Mammary epithelial cell (primary cell): Measurements from ENCODE around the gene SF3B4.

Experiments
- EZH2 ChIP-seq: IDR thresholded peaks from 2 replicates; pipeline ENCODE4 v1.6.1; 2012; ENCODE audit warnings: low read length, inconsistent platforms, borderline replicate concordance
- TF ChIP-seq, protein P1 (sequence below), 2 donors: IDR thresholded peaks in 1 of 2; conservative IDR thresholded peaks in 1 of 2; 2 replicates each; pipeline ENCODE4 v1.5.1; 2011 to 2012; ENCODE audit warnings: inconsistent platforms in 2 of 2, low read length in 2 of 2, mild to moderate bottlenecking in 2 of 2, control low read depth in 1 of 2, low read depth in 1 of 2; ENCODE audit not compliant: insufficient read depth in 1 of 2; ENCODE audit errors: extremely low read depth in 1 of 2

DNA sequence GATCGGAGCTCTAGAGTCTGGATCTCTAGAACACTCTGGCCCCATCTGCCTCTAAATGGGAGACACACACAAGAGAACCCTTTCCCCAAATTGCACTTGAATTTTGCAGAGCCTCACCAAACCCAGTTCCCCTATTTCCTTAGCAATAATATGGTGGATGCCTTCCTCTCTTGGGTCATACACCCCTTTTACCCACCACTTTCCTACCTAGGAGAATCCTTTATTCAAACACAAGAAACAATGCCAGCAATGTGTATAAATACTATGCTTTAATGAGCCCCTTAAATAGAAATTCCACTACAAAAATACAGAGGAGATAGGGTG lies 760 bp upstream of the SF3B4 start:
- TF ChIP-seq, protein P1, sequence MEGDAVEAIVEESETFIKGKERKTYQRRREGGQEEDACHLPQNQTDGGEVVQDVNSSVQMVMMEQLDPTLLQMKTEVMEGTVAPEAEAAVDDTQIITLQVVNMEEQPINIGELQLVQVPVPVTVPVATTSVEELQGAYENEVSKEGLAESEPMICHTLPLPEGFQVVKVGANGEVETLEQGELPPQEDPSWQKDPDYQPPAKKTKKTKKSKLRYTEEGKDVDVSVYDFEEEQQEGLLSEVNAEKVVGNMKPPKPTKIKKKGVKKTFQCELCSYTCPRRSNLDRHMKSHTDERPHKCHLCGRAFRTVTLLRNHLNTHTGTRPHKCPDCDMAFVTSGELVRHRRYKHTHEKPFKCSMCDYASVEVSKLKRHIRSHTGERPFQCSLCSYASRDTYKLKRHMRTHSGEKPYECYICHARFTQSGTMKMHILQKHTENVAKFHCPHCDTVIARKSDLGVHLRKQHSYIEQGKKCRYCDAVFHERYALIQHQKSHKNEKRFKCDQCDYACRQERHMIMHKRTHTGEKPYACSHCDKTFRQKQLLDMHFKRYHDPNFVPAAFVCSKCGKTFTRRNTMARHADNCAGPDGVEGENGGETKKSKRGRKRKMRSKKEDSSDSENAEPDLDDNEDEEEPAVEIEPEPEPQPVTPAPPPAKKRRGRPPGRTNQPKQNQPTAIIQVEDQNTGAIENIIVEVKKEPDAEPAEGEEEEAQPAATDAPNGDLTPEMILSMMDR (conservative IDR thresholded peaks at IDR 0.05 in 1 of 2, IDR thresholded peaks at IDR 0.05 in 1 of 2; ENCODE audit: extremely low read depth in 1 of 2, insufficient read depth in 1 of 2, low read depth in 1 of 2, low read length in 2 of 2) = no peak
- TF ChIP-seq EZH2 = no peak
